GM20000 (cell line): ENCODE measurements around the gene SLC10A1.

Source experiments
- DNase-seq: peaks from one replicate; pipeline ENCODE4 v3.0.0; 2012; ENCODE audit warnings: low spot score
- CTCF ChIP-seq: IDR thresholded peaks from 2 replicates; pipeline ENCODE4 v1.5.1; 2012; ENCODE audit warnings: mild to moderate bottlenecking, control low read depth; ENCODE audit errors: extremely low read depth, missing control alignments

SLC10A1 gene

DNA sequence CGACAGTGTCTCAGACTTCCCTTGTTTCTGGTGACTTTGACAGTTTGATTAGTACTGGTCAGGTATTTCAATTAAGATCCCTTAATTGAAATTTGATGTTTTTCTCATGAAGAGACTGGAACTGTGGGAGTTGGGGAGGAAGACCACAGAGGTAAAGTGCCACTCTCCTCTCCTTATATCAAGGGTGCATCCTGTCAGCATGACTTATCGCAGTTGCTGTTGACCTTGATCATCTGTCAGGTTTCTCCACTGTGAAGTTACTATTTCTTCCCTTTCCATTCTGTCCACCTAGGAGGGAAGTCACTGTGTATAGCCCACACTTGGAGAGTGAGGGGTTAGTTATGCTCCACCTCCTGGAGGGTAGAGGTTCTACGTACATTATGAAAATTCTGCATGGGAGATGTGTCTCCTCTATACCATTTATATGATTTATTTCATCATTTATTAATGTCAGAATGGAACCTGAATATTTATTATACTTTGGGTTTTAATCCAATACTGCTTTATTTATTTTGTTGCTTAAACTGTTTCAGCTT is 41.9 kb upstream of the SLC10A1 start:
- DNase-seq = no peak

DNA sequence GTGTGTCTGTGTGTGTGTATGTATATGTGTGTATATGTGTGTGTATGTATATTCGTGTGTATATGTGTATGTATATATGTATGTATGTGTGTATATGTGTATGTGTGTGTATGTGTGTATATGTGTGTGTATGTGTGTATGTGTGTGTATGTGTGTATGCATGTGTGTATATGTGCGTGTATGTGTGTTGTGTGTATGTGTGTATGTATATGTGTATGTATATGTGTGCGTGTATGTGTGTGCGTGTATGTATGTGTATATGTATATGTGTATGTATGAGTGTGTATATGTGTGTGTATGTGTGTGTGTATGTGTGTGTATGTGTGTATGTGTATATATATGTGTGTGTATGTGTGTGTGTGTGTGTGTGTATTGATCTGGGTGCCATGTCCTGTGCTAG is 31.8 kb upstream of the SLC10A1 start:
- no peak for TF ChIP-seq CTCF
- DNase-seq = no peak

More for the DNA sequence above, 41.9 kb upstream of the SLC10A1 start:
- TF ChIP-seq CTCF = no peak

DNA sequence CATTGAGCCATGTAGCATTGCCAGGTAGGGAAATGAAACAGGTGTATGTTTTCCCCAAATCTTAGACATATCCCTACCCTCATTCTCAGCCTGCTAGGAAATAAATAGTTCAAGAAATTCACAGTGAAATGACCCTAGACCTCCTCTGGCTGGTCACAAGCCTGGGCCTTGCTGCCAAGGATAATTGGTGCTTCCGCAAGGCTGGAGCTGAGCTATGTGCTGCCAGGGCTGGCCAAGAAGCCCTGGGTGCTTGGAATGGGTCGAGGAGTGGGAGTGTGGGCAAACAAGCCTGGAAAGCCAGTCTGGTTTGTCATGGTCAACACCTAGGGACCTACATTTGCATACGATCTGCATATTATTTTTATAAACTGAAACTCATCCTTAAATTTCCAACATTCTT is 31.3 kb upstream of the SLC10A1 start:
- TF ChIP-seq CTCF = no peak
- no peak for DNase-seq

DNA sequence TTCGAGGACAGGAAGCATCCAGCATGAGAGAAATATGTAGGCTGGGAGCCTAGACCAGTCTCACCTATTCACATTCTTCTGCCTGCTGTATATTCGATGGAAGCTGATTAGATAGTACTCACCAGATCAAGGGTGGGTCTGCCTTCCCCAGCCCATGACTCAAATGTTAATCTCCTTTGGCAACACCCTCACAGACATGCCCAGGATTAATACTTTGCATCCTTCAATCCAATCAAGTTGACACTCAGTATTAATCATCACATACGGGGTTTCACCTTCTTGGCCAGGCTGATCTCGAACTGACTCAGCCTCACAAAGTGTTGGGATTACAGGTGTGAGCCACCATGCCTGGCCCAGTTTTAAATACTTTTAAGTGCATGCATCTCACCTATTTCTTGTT is 30.5 kb upstream of the SLC10A1 start:
- no peak for DNase-seq
- no peak for TF ChIP-seq CTCF

- DNase-seq = no peak
- TF ChIP-seq CTCF = no peak
These were observed 25.4 kb upstream of the SLC10A1 start for GRCh38 chr14:69822456-69822855.

DNA sequence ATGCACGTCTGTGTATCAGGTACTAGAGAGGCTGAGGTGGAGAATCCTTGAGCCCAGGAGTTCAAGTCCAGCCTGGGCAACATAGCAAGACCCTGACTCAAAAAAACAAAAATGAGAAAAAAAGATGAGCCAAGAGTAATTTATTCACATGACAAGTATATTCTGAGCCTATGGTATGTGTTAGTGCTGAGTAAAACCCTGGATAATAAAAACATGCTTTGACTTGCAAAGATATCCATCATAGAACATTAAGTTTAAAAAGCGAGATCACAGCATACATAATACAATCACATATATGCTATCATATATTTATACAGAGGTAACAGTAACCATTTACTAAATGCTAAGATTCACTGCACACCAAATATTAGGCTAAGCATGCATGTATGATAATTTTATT is 23.9 kb upstream of the SLC10A1 start:
- no peak for DNase-seq
- no peak for TF ChIP-seq CTCF

DNA sequence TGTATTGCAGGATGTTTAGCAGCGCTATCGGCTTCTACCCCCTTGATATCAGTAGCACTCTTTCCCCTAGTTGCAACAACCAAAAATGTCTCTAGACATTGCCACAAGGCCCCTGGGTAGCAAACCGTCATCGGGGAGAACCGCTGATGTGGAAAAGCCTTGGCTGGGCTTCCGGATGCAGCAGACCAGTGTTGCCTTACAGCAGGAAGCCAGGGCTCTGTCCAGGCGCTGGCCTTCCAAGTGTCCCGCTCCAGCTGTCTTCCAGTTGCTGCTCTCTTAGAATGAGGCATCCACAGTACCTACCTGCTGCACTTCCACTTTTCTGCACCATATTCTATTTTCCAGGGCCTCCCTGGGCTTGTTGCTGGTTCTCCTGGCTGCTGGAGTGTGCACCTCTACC is 22.6 kb upstream of the SLC10A1 start:
- TF ChIP-seq CTCF = no peak
- no peak for DNase-seq
